NT2/D1 (cell line): ENCODE data around the gene SPATA31D1.

Source experiments
- SUZ12 ChIP-seq: IDR thresholded peaks from 2 replicates; pipeline ENCODE4 v1.6.1; 2011; ENCODE audit not compliant: insufficient read length, insufficient read depth; ENCODE audit errors: extremely low read depth
- YY1 ChIP-seq: IDR thresholded peaks from 2 replicates; pipeline ENCODE4 v1.6.1; 2011; ENCODE audit not compliant: insufficient read length, insufficient read depth

GRCh38 chr9:82037126-82037525 lies 48.6 kb downstream of the SPATA31D1 start:
- TF ChIP-seq SUZ12 (no peak), YY1 (no peak)
